NCI-H774 (cell line): Measurements from ENCODE around the gene OXCT1.

Source experiments
- DNase-seq: peaks from one replicate; lab custom pipeline; 2025; lab: John Stamatoyannopoulos, UW

OXCT1 gene

GRCh38 chr5:41869724-41870626 is at the start of gene OXCT1:
TSS of gene OXCT1 (minus strand) at chr5:41870425. CDS start at chr5:41870358, 67 bp downstream.
- DNase-seq, result peak; percentile 95

- no peak for DNase-seq
Observed at GRCh38 chr5:41918105-41918504, 47.9 kb upstream of the OXCT1 start.

- no peak for DNase-seq
Observed at GRCh38 chr5:41908374-41909079, 38.3 kb upstream of the OXCT1 start.

GRCh38 chr5:41906151-41906550 is 35.9 kb upstream of the OXCT1 start:
- no peak for DNase-seq

- DNase-seq, result peak; percentile 100
Observed at GRCh38 chr5:41903892-41904799, 33.9 kb upstream of the OXCT1 start, which contains the start of gene RIMOC1. TSS of gene RIMOC1 (plus strand) at chr5:41904344. CDS start at chr5:41904368, 24 bp downstream.

GRCh38 chr5:41903382-41903891 is 33.2 kb upstream of the OXCT1 start:
- no peak for DNase-seq

- DNase-seq, result no peak
Observed at GRCh38 chr5:41896230-41896629, 26.0 kb upstream of the OXCT1 start.

- no peak for DNase-seq
Observed at GRCh38 chr5:41893074-41893851, 23.0 kb upstream of the OXCT1 start.

GRCh38 chr5:41892031-41892430 is 21.8 kb upstream of the OXCT1 start:
- no peak for DNase-seq

GRCh38 chr5:41891066-41891707 is 21.0 kb upstream of the OXCT1 start:
- DNase-seq, result no peak

GRCh38 chr5:41885286-41885685 is 15.1 kb upstream of the OXCT1 start:
- DNase-seq, result no peak

GRCh38 chr5:41883936-41884335 is 13.7 kb upstream of the OXCT1 start:
- DNase-seq, result no peak

GRCh38 chr5:41883243-41883642 is 13.0 kb upstream of the OXCT1 start:
- no peak for DNase-seq

GRCh38 chr5:41882765-41883164 is 12.5 kb upstream of the OXCT1 start:
- no peak for DNase-seq

- DNase-seq, result no peak
Observed at GRCh38 chr5:41878643-41879478, 8.6 kb upstream of the OXCT1 start.

GRCh38 chr5:41878173-41878572 is 7.9 kb upstream of the OXCT1 start:
- no peak for DNase-seq

GRCh38 chr5:41877408-41877807 is 7.2 kb upstream of the OXCT1 start:
- no peak for DNase-seq

- DNase-seq, result peak; percentile 19
Observed at GRCh38 chr5:41876678-41877077, 6.5 kb upstream of the OXCT1 start.

- DNase-seq, result no peak
Observed at GRCh38 chr5:41875121-41875520, 4.9 kb upstream of the OXCT1 start.
